GM21619 (cell line): Measurements from ENCODE around the gene ABL2.
"Not testable (repeated sequence)": the region's sequence is repeated elsewhere in the genome, so short reads cannot be mapped to it uniquely, and the experiment has no call there.

Source experiments
- ATAC-seq: cut with Tn5 transposase; IDR thresholded peaks from one replicate; pipeline ENCODE4 v1.9.1; 2021; ENCODE audit not compliant: unreplicated experiment

Gene ABL2

DNA sequence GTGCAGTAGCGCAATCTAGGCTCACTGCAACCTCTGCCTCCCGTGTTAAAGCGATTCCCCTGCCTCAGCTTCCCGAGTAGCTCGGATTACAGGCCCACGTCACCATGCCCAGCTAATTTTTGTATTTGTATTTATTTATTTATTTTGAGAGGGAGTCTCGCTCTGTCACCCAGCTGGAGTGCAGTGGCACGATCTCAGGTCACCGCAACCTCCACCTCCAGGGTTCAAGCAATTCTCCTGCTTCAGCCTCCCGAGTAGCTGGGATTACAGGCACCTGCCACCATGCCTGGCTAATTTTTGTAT lies 59.1 kb downstream of the ABL2 start:
- ATAC-seq: not testable (repeated sequence)

DNA sequence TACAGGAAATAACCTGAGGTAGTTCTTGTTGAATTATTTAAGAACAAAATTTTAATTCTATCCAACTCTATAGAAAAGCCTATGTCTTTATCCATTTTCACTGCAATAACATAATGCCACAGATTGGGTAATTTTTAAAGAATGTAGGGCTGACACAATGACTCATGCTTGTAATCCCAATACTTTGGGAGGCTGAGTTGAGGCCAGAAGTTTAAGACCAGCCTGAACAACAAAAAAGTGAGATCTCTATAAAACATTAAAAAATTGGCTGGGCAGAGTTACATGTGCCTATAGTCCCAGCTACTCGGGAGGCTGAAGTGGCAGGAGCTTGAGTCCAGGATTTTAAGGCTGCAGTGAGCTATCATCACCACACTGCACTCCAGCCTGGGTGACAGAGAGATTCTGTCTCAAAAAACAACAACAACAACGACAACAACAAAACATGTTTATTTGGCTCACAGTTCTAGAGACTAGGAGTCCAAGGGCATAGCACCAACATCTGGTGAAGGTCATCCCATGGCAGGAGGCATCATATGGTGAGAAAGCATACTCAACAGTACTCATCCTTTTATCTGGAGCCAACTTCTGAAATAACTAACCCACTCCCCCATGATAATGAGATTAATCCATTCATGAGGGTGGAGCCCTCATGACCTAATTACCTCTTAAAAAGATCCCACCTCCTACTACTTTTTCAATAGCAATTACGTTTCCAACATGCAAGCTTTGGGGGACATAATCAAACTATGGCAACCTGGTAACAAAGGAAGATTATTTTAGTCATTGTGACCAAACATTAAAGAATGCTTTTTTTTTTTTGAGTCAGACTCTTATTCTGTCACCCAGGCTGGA lies 59.6 kb downstream of the ABL2 start:
- no peak for ATAC-seq

DNA sequence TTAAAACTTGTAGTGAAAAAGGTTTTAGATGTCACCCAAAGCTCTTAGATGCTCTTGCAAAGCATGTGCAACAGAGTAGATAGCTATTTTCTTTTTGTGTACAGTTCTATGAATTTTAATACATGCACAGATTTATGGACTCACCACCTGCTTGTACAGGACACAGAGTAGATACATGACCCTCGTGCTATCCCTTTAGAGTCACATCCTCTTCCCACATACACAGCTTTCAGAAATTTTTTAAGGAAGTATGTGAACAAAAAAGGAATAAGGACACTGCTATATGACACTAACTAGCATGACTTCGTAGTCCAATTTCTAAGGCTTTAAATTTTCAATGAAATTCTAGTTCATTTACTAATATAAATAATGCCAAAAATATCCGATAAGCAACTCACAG lies 60.9 kb downstream of the ABL2 start:
- ATAC-seq: no peak

DNA sequence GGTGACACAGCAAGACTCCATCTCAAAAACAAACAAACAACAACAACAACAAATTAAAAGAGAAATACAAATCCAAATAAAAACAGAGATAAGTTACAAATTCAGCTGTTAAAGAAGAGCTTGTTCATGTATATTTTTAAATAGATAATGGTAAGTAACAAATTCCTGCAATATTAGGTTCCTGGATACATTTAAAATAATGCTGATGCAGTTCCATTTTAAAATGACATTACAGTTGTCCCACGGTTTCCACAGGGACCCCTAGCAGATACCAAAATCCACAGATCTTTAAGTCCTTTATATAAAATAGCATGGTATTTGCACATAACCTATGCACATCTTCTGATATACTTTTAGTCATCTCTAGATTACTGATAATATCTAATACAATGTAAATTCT lies 61.5 kb downstream of the ABL2 start:
- no peak for ATAC-seq

DNA sequence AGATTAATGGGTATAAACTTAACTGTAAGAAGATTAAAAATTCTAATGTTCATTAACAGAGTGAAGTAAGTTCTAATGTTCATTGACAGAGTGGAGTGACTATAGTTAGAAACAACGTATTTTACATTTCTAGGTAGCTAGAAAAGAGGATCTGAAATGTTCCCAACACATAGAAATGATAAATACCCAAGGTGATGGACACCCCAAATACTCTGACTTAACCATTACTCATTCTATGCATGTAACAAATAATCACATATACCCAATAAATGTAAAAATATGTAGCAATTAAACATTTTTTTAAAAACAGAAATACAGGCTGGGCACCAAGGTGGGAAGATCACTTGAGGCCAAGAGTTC lies 62.1 kb downstream of the ABL2 start:
- peak; percentile 64 for ATAC-seq

DNA sequence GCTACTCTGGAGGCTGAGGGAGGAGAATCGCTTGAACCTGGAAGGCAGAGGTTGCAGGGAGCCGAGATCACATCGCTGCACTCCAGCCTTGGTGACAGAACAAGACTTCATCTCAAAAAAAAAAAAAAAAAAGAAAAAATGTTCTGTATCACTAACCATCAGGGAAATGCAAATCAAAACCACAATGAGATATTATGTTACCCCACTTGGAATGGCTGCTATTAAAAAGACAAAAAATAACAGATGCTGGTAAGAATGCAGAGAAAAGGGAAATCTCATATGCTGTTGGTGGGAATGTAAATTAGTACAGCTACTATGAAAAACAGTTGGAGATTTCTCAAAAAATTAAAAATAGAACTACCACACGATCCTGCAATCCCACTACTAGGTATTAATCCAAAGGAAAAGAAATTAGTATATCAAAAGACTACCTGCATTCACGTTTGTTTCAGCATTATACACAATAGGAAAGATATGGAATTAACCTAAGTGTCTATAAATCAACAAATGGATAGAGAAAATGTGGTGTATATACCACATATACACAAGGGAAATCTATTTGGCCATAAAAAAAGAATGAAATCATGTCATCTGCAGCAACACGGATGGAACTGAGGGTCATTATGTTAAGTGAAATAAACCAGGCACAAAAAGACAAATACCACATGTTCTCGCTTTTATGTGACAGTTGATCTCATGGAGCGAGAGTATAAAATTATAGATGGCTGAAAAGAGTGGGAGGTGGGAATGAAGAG lies 62.6 kb downstream of the ABL2 start:
- no peak for ATAC-seq

DNA sequence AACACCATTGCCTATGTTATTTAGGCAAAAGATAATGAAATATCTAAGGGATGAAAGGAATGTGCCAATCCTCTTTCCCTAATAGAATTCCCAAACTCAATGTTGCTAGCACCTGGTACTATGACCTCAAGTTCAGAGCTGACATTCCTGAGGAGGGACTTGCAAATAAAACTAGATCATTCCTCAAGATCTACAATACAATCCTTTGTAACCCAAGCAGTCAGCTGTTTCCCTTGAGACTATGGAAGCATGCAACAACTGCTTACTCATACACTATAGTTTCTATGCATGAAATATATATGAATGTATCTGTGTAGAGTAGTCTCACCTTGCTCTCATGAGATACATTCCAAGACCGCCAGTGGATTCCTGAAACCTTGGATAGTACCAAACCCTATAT lies 65.0 kb downstream of the ABL2 start:
- no peak for ATAC-seq

DNA sequence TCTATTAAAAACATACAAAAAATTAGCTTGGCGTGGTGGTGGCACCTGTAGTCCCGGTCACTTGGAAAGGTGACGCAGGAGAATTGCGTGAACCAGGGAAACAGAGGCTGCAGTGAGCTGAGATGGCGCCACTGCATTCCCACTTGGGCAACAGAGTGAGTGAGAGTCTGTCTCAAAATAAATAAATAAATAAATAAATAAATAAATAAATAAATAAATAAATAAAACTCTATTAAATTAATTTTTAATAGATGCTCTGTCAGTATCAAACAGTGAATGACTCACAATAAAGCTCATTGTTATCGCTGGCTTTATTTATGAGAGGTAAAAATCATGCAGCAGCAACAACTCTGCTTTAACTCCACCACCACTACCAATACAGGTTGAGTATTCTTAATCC lies 72.8 kb downstream of the ABL2 start:
- no peak for ATAC-seq

DNA sequence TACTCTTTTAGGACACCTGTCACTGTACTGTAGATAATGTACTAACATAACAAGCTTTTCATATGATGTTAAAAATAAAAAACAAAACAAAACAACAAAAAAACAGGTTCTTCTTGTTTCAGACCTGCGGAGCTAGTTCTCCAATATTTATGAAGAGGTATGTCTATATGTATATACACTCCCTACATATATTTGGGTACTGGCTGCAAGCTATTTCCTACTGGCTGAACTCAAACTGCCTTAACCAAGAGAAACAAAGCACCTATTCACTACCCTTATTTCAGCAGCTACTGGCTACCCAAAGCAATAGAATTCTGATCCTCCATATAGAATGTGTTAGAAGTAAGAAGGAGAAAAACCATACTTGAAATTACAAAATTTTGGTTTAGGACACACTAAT lies 73.5 kb downstream of the ABL2 start:
- ATAC-seq: no peak

DNA sequence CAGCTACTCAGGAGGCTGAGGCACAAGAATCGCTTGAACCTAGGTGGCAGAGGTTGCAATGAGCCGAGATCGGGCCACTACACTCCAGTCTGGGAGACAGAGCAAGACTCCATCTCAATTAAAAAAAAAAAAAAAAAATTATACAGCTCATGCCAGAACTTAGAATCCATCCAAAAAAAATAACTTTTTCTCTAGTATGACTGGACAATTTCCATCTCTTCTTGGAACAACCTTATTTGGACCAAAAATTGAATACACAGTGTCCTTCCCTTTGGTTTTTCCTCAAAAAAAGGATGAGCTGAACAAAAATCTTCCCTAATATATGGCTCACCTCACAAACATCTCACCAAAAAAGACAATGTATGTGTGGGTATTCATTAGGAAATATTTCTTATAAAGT lies 73.9 kb downstream of the ABL2 start:
- no peak for ATAC-seq

DNA sequence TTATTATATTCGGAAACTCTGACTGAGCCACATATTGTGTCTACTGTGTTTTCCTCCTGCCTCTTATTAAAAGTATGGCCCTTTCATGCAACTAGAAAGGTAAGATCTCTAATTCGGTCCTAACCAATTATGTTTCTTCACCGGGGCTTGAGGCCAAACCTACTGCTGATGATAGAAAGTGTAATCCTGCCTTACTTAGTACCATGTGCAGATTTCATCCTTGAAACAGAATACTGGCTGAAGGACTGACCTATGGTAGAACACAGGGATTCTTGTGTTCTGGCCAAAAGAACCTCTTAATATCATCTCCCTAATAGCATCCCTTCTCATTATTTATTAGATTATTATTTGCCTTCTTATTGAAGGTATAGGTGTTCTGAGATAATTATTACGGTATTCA lies 75.0 kb downstream of the ABL2 start:
- ATAC-seq: no peak

DNA sequence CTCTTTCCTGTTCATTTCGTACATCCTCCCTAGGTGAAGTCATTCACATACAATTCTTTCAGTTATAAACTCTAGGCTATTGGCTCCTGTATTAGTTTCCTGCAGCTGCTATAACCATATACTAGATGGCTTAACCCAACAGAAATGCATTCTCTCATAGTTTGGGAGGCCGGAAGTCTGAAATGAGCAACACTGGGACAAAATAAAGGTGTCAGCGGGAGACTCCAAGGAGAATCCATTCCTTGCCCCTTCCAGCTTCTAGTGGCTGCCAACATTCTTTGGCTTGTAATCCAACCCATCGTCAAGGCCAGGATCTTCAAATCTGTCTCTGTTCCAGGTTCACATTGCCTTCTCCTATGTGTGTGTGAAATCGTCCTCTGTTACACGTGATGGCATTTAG lies 76.3 kb downstream of the ABL2 start:
- no peak for ATAC-seq

DNA sequence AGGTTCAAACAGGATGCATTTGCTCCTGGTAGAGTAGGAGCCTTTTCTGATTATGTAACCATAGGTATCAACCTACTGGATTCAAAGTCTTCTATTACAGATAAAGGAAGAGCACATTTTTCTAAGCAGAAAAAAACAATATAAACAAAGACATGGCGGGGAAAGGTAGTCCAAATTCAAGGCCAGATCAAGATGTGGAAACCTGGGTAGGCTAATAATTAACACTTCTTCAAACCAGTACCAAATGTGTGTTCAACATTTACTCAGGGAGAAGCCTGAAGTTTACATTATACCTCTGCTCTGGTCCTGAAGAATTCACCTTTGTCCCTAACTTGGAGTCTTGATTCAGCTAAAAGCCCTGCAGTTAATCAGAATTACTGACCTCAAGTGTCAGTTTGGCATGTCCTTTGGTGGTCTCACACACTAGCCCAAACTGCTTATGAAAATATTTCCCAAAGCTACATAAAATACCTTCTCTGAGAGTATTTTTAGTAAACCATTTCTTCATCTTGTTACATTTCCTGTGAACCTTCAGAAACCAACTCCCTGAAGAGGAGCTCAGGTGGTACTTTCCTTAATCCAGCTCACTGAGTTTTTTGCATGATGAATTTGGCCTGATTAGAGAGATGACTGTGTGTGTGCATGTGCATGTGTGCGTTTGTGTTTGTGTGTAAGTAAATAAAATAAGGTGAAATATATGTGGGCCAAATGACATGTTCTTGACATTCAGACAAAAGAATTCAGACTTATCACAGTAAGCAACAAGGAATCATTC lies 77.4 kb downstream of the ABL2 start:
- no peak for ATAC-seq

DNA sequence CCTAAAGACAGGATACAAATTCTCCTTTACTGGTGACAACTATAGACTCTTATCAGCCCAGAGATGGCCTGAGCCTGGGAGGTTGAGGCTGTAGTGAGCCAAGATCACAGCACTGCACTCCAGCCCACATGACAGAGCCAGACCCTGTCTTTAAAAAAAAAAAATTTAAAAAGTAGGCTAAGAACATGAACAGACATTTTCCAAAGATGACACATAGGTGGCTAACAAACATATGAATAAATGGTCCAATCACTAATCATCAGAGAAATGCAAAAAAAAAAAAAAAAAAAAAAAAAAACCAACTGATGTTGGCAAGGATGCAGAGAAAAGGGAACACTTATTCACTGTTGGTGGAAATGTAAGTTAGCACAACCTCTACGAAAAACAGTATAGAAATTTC lies 82.6 kb downstream of the ABL2 start:
- ATAC-seq: no peak

DNA sequence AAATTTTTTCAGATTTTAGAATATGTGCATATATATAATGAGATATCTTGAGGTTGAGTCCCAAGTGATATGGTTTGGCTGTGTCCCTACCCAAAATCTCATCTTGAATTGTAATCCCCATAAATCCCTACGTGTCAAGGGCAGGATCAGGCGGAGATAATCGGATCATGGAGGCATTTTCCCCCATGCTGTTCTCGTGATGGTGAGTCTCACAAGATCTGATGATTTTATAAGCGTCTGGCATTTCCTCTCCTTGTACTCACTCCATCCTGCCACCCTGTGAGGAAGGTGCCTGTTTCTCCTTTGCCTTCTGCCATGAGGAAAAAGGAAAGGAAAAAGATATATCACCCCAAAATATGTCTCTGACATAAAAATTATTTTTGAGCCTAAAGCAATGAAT lies 83.0 kb downstream of the ABL2 start:
- no peak for ATAC-seq

DNA sequence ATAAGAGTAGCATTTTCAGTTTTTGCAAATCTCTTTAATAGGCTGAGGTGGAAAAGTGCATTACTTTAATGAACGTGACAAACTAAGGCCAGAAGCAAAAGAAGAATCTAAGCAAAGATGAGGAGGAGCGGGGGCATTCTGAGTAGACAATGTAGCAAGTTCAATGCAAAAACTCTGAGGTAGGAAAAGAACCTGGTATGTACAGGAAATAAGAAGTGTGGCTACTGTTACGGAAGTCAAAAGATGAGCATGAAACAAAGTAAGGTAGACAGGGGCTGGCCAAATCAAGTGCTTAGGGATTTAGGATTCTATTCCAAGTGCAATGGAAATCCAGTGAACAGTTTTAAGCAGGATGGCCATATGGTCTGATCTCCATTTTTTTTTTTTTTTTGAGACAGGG lies 84.0 kb downstream of the ABL2 start:
- no peak for ATAC-seq

DNA sequence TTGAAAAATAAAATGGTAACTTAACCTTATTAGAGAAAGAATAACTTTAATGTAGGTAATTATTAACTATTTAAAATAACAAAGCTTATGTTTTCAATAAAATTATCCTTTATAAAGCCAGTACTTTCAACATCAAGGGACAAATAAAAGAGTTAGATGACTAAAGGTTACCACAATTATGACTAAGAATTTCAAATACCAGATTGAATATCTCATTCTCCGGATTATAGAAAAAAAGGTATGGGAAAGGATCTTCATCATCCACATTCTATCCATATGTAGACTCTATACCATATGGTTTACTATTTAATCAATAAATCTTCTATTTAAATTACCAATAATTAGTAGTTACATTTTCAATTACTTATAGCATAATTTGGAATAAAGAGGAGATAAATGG lies 84.9 kb downstream of the ABL2 start:
- ATAC-seq: no peak

DNA sequence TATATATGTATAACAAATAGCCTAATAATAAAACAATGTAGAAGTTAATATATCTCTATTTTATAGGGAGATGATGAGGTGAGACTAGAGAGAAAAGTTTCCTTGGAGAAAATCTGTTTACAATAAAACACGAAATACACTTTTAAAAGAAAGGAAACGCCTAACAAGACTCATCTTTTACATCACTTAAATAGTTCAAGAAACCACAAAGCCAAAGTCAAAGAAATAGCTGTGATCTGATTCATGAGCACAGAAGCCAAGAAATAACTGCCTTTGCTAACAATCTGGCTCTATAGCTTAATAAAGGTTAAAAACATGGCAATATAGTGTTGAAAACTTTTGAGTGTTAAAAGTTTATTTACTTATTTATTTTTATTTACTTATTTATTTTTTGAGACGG lies 86.2 kb downstream of the ABL2 start:
- no peak for ATAC-seq

DNA sequence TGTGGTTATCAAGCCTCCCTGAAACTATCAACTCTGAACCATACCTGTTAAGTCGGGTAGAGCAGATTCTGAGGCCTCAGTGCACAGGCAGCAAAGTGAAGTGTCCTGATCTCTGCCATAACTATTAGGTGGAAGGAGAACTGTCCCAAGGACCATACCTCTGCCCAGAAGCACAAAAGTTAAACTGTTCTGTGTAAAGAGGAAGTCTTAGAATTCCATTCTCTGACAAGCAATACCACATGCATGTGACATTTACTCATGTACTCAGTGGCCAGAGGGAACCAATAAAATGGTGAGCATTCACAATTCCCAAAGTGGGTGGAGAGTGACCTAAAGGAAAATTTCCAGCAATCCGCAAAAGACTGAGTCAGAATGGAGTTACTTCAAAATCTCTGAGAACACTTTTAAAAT lies 86.6 kb downstream of the ABL2 start:
- ATAC-seq: no peak

DNA sequence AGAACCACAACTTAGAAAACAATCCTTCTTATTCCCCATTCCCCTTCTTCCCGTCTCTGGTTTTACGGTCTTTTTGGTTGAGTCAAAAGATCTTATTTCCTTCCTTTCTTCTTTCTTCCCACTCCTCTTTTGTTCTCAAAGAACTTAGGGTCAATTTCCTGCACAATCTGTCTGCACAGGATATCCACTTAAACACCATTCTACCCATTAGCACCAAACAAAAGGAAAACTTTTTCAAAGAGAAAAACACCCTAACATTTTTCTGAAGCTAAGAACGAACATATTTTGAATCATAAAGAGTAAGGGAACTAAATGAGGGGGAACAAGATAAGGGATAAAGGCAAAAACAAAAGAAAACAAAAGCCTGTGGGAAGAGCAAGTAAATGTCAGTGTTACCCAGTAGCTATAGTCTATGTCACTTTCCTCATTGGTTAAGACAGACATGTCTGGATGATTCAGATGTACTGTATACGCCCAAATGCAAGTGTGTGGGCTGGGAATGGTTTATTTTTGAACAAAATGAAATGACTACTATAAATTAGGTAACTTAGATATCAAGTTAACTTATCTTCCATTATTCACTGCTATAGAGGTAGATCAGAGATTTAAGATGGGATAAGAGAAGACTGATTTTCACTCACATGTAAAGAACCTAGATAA lies 87.8 kb downstream of the ABL2 start:
- ATAC-seq: no peak

DNA sequence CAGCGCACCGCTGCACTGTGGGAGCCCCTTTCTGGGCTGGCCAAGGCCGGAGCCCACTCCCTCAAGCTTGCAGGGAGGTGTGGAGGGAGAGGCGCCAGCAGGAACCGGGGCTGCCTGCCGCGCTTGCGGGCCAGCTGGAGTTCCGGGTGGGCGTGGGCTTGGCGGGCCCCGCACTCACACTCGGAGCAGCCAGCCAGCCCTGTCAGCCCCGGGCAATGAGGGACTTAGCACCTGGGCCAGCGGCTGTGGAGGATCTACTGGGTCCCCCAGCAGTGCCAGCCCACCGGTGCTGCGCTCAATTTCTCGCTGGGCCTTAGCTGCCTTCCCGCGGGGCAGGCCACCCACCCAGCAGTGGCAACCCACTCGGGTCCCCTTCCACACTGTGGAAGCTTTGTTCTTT lies 90.7 kb downstream of the ABL2 start:
- ATAC-seq: not testable (repeated sequence)
